Measurements from ENCODE around the gene ZMYM4. TPM values are rescaled to one million over a fixed set of nuclear protein-coding genes. Genes with fewer than 3 reads are reported as not detected.

ZMYM4 gene
- total RNA-seq, 1 experiment from 2014 or later, result 60.3 TPM

DNA sequence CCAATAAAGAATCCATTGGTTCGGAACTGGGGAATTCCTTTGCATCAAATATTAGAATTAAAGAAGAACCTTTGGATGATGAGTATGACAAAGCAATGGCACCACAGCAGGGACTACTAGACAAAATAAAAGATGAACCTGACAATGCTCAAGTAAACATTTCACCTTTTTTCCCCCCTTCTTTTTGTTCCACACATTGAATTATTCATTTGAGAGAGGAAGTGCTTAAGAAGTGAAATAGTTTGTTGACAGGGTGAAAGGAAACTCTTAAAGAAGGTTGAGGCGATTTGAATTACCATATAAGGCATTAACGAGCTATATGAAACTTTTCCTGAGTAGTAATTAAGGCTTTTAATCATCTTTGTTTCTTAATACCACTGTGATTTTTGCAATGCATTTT, 93.1 kb downstream of the ZMYM4 start:
- H3K4me3 Mint-ChIP-seq, result peak overlapping the region; percentile 2; the same call in 1 of the 2 replicates
- peak overlapping the region; percentile 89 for H3K27ac Mint-ChIP-seq
- ChIA-PET CTCF (interaction anchor here (0.6 to 1.5 kb wide), 3 partner anchors 63 to 203 kb away, joined by 3 to 6 read pairs (median 4); no protein-coding TSS in a partner anchor), POLR2A (interaction anchor here (0.6 kb wide), 1 partner anchor 12 kb away, joined by 3 read pairs; no protein-coding TSS in a partner anchor)
- H3K4me1 Mint-ChIP-seq, result peaks cover 57% of the 10 kb centered on the region
- ATAC-seq (no peak), DNase-seq (ENCODE audit: low spot score) (no peak)
- no peaks in the 10 kb centered on the region for H3K9me3 Mint-ChIP-seq
- TF ChIP-seq, protein P1, sequence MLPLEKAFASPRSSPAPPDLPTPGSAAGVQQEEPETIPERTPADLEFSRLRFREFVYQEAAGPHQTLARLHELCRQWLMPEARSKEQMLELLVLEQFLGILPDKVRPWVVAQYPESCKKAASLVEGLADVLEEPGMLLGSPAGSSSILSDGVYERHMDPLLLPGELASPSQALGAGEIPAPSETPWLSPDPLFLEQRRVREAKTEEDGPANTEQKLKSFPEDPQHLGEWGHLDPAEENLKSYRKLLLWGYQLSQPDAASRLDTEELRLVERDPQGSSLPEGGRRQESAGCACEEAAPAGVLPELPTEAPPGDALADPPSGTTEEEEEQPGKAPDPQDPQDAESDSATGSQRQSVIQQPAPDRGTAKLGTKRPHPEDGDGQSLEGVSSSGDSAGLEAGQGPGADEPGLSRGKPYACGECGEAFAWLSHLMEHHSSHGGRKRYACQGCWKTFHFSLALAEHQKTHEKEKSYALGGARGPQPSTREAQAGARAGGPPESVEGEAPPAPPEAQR (CRISPR knock-in tag; IDR thresholded peaks at IDR 0.05), result no peak
- TF ChIP-seq PRRX2 (CRISPR knock-in tag; IDR thresholded peaks at IDR 0.05) (no peak), NFYB (CRISPR knock-in tag; conservative IDR thresholded peaks at IDR 0.05; ENCODE audit: low read depth) (no peak)
- TF ChIP-seq, protein P2, sequence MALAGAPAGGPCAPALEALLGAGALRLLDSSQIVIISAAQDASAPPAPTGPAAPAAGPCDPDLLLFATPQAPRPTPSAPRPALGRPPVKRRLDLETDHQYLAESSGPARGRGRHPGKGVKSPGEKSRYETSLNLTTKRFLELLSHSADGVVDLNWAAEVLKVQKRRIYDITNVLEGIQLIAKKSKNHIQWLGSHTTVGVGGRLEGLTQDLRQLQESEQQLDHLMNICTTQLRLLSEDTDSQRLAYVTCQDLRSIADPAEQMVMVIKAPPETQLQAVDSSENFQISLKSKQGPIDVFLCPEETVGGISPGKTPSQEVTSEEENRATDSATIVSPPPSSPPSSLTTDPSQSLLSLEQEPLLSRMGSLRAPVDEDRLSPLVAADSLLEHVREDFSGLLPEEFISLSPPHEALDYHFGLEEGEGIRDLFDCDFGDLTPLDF (CRISPR knock-in tag; IDR thresholded peaks at IDR 0.05), result no peak
- TF ChIP-seq, protein P3, sequence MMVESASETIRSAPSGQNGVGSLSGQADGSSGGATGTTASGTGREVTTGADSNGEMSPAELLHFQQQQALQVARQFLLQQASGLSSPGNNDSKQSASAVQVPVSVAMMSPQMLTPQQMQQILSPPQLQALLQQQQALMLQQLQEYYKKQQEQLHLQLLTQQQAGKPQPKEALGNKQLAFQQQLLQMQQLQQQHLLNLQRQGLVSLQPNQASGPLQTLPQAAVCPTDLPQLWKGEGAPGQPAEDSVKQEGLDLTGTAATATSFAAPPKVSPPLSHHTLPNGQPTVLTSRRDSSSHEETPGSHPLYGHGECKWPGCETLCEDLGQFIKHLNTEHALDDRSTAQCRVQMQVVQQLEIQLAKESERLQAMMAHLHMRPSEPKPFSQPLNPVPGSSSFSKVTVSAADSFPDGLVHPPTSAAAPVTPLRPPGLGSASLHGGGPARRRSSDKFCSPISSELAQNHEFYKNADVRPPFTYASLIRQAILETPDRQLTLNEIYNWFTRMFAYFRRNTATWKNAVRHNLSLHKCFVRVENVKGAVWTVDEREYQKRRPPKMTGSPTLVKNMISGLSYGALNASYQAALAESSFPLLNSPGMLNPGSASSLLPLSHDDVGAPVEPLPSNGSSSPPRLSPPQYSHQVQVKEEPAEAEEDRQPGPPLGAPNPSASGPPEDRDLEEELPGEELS (CRISPR knock-in tag; IDR thresholded peaks at IDR 0.05), result peak; percentile 31; the same call in 1 of the 2 replicates
- H3K27me3 Mint-ChIP-seq (ENCODE audit: low read depth), result no peaks in the 10 kb centered on the region
- peaks cover 12% of the 10 kb centered on the region for H3K36me3 Mint-ChIP-seq

DNA sequence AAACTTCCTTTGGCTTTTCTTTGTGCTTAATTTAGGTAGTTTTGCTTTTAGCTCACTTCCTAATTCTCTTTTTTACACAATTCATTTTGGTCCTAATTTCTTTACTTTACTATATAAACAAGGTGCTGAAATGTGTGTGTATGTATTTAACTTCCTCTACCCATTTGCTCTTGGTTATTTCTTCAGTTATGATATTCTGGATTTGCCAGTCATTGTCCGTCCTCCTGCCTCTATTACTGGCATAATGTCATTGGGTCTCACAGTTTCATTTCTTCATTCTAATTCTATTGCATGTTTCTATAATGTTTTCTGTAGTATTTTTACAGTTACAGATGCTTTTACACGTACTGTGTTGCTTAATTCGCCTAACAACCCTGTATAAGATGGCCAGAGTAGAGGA, 96.2 kb downstream of the ZMYM4 start:
- Mint-ChIP-seq H3K36me3 (peaks cover 16% of the 10 kb centered on the region), H3K4me1 (peaks cover 42% of the 10 kb centered on the region), H3K4me3 (no peak overlapping the region), H3K27ac (peak overlapping the region; percentile 57; the same call in 1 of the 2 replicates), H3K27me3 (ENCODE audit: low read depth) (no peaks in the 10 kb centered on the region), H3K9me3 (no peaks in the 10 kb centered on the region)
- ATAC-seq (no peak), DNase-seq (ENCODE audit: low spot score) (no peak)
- CTCF ChIA-PET, result no interaction called here
- TF ChIP-seq KAT7 (CRISPR knock-in tag; IDR thresholded peaks at IDR 0.05; ENCODE audit: borderline replicate concordance) (no peak), TEAD4 (CRISPR knock-in tag; IDR thresholded peaks at IDR 0.05) (no peak), ZBTB21 (CRISPR knock-in tag; IDR thresholded peaks at IDR 0.05; ENCODE audit: borderline replicate concordance) (no peak), ZNF263 (CRISPR knock-in tag; IDR thresholded peaks at IDR 0.05; ENCODE audit: low read depth) (no peak), ZNF396 (CRISPR knock-in tag; IDR thresholded peaks at IDR 0.05; ENCODE audit: borderline replicate concordance) (no peak), NR3C1 (CRISPR knock-in tag; conservative IDR thresholded peaks at IDR 0.05; ENCODE audit: low read depth) (no peak), ZNF232 (CRISPR knock-in tag; IDR thresholded peaks at IDR 0.05) (no peak), NFATC4 (CRISPR knock-in tag; IDR thresholded peaks at IDR 0.05) (no peak), NR2C2 (CRISPR knock-in tag; IDR thresholded peaks at IDR 0.05) (no peak)
- TF ChIP-seq, protein P4, sequence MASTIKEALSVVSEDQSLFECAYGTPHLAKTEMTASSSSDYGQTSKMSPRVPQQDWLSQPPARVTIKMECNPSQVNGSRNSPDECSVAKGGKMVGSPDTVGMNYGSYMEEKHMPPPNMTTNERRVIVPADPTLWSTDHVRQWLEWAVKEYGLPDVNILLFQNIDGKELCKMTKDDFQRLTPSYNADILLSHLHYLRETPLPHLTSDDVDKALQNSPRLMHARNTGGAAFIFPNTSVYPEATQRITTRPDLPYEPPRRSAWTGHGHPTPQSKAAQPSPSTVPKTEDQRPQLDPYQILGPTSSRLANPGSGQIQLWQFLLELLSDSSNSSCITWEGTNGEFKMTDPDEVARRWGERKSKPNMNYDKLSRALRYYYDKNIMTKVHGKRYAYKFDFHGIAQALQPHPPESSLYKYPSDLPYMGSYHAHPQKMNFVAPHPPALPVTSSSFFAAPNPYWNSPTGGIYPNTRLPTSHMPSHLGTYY (CRISPR knock-in tag; IDR thresholded peaks at IDR 0.05), result no peak
- TF ChIP-seq, protein P5, sequence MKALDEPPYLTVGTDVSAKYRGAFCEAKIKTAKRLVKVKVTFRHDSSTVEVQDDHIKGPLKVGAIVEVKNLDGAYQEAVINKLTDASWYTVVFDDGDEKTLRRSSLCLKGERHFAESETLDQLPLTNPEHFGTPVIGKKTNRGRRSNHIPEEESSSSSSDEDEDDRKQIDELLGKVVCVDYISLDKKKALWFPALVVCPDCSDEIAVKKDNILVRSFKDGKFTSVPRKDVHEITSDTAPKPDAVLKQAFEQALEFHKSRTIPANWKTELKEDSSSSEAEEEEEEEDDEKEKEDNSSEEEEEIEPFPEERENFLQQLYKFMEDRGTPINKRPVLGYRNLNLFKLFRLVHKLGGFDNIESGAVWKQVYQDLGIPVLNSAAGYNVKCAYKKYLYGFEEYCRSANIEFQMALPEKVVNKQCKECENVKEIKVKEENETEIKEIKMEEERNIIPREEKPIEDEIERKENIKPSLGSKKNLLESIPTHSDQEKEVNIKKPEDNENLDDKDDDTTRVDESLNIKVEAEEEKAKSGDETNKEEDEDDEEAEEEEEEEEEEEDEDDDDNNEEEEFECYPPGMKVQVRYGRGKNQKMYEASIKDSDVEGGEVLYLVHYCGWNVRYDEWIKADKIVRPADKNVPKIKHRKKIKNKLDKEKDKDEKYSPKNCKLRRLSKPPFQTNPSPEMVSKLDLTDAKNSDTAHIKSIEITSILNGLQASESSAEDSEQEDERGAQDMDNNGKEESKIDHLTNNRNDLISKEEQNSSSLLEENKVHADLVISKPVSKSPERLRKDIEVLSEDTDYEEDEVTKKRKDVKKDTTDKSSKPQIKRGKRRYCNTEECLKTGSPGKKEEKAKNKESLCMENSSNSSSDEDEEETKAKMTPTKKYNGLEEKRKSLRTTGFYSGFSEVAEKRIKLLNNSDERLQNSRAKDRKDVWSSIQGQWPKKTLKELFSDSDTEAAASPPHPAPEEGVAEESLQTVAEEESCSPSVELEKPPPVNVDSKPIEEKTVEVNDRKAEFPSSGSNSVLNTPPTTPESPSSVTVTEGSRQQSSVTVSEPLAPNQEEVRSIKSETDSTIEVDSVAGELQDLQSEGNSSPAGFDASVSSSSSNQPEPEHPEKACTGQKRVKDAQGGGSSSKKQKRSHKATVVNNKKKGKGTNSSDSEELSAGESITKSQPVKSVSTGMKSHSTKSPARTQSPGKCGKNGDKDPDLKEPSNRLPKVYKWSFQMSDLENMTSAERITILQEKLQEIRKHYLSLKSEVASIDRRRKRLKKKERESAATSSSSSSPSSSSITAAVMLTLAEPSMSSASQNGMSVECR (CRISPR knock-in tag; IDR thresholded peaks at IDR 0.05; ENCODE audit: borderline replicate concordance), result no peak
- TF ChIP-seq, protein P6, sequence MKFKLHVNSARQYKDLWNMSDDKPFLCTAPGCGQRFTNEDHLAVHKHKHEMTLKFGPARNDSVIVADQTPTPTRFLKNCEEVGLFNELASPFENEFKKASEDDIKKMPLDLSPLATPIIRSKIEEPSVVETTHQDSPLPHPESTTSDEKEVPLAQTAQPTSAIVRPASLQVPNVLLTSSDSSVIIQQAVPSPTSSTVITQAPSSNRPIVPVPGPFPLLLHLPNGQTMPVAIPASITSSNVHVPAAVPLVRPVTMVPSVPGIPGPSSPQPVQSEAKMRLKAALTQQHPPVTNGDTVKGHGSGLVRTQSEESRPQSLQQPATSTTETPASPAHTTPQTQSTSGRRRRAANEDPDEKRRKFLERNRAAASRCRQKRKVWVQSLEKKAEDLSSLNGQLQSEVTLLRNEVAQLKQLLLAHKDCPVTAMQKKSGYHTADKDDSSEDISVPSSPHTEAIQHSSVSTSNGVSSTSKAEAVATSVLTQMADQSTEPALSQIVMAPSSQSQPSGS (CRISPR knock-in tag; IDR thresholded peaks at IDR 0.05; ENCODE audit: borderline replicate concordance, low read depth), result no peak
- TF ChIP-seq, protein P7, sequence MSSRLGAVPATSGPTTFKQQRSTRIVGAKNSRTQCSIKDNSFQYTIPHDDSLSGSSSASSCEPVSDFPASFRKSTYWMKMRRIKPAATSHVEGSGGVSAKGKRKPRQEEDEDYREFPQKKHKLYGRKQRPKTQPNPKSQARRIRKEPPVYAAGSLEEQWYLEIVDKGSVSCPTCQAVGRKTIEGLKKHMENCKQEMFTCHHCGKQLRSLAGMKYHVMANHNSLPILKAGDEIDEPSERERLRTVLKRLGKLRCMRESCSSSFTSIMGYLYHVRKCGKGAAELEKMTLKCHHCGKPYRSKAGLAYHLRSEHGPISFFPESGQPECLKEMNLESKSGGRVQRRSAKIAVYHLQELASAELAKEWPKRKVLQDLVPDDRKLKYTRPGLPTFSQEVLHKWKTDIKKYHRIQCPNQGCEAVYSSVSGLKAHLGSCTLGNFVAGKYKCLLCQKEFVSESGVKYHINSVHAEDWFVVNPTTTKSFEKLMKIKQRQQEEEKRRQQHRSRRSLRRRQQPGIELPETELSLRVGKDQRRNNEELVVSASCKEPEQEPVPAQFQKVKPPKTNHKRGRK (CRISPR knock-in tag; IDR thresholded peaks at IDR 0.05; ENCODE audit: borderline replicate concordance), result no peak
- POLR2A ChIA-PET, result no interaction called here

Measured in WTC11 (cell line).